GM23338 (cell line): ENCODE data around the gene ANKRD63. TPM values are rescaled to one million over a fixed set of nuclear protein-coding genes. Genes with fewer than 3 reads are reported as not detected.

Source experiments
- ATAC-seq: fragments of 200-7000 bp; cut with Tn5 transposase; 3 replicates; pipeline ENCODE4 v1.9.1; 2020
- DNase-seq: peaks from one replicate; pipeline ENCODE4 v3.0.0-alpha.2; 2015; ENCODE audit warnings: low spot score
- H2AFZ ChIP-seq: fragments of 200-600 bp; sonication (generic); 2 replicates; pipeline ENCODE4 v1.8.0; 2016; ENCODE audit warnings: antibody characterized with exemption, mild to moderate bottlenecking, moderate library complexity
- H3F3A ChIP-seq: fragments of 200-600 bp; sonication (generic); replicated peaks from 2 replicates; pipeline ENCODE4 v1.8.0; 2017; ENCODE audit warnings: antibody characterized with exemption, mixed run types, low read depth
- H3K27ac ChIP-seq: fragments of 200-600 bp; sonication (generic); 2 replicates; pipeline ENCODE4 v1.6.1; 2016; ENCODE audit warnings: low read depth
- H3K27me3 ChIP-seq: fragments of 200-600 bp; sonication (generic); 2 replicates; pipeline ENCODE4 v1.8.0; 2016; ENCODE audit warnings: mild to moderate bottlenecking, mixed run types, moderate library complexity; ENCODE audit not compliant: insufficient read depth
- H3K36me3 ChIP-seq: fragments of 200-600 bp; sonication (generic); 2 replicates; pipeline ENCODE4 v1.8.0; 2016; ENCODE audit warnings: mild to moderate bottlenecking; ENCODE audit not compliant: insufficient read depth
- H3K4me1 ChIP-seq: fragments of 200-600 bp; sonication (generic); 2 replicates; pipeline ENCODE4 v1.8.0; 2016; ENCODE audit warnings: mild to moderate bottlenecking, moderate library complexity; ENCODE audit not compliant: insufficient read depth
- H3K4me2 ChIP-seq: fragments of 200-600 bp; sonication (generic); 2 replicates; pipeline ENCODE4 v1.7.1; 2017; ENCODE audit warnings: mixed run types
- H3K4me3 ChIP-seq: fragments of 200-600 bp; sonication (generic); 2 replicates; pipeline ENCODE4 v1.6.1; 2016; ENCODE audit warnings: mixed run types
- H3K79me2 ChIP-seq: fragments of 200-600 bp; sonication (generic); replicated peaks from 2 replicates; pipeline ENCODE4 v1.8.0; 2017; ENCODE audit warnings: mild to moderate bottlenecking; ENCODE audit not compliant: insufficient read depth
- H3K9me2 ChIP-seq: fragments of 200-600 bp; sonication (generic); 2 replicates; pipeline ENCODE4 v1.8.0; 2017; ENCODE audit not compliant: insufficient read depth
- H4K20me1 ChIP-seq: fragments of 200-600 bp; sonication (generic); replicated peaks from 2 replicates; pipeline ENCODE4 v1.8.0; 2017; ENCODE audit warnings: mild to moderate bottlenecking; ENCODE audit not compliant: insufficient read depth
- H3K27ac Mint-ChIP-seq: 2 replicates; pipeline ENCODE4 v1.8.0; 2020; ENCODE audit warnings: inconsistent platforms, mild to moderate bottlenecking, moderate library complexity, mixed read lengths
- H3K27me3 Mint-ChIP-seq: 3 replicates; pipeline ENCODE4 v1.8.0; 2022; ENCODE audit warnings: low read depth, mild to moderate bottlenecking, moderate library complexity, mixed read lengths, inconsistent platforms; ENCODE audit not compliant: insufficient read depth, poor library complexity
- H3K36me3 Mint-ChIP-seq: 3 replicates; pipeline ENCODE4 v1.8.0; 2021; ENCODE audit warnings: low read depth, mild to moderate bottlenecking, inconsistent platforms, moderate library complexity, mixed read lengths
- H3K4me1 Mint-ChIP-seq: 3 replicates; pipeline ENCODE4 v1.8.0; 2020; ENCODE audit warnings: mild to moderate bottlenecking, inconsistent platforms, mixed read lengths
- H3K4me3 Mint-ChIP-seq: 3 replicates; pipeline ENCODE4 v1.8.0; 2021; ENCODE audit warnings: moderate library complexity, mild to moderate bottlenecking, inconsistent platforms, mixed read lengths
- H3K9me3 Mint-ChIP-seq: 3 replicates; pipeline ENCODE4 v1.8.0; 2020; ENCODE audit warnings: moderate library complexity, mild to moderate bottlenecking, inconsistent platforms, mixed read lengths
- CREB1 ChIP-seq: fragments of 250-450 bp; sonication (Bioruptor Pico); IDR thresholded peaks from 2 replicates; pipeline ENCODE4 v1.5.0; 2020; ENCODE audit warnings: low read depth, mild to moderate bottlenecking, moderate library complexity
- EZH2phosphoT487 ChIP-seq: fragments of 200-600 bp; sonication (generic); IDR thresholded peaks from one replicate; pipeline ENCODE4 v1.8.1; 2018; ENCODE audit warnings: antibody characterized with exemption; ENCODE audit not compliant: unreplicated experiment
- JUNB ChIP-seq: IDR thresholded peaks from one replicate; pipeline ENCODE4 v1.6.1; 2016; ENCODE audit warnings: antibody characterized with exemption; ENCODE audit not compliant: unreplicated experiment
- NANOG ChIP-seq: IDR thresholded peaks from 2 replicates; pipeline ENCODE4 v1.6.1; 2016; ENCODE audit warnings: antibody characterized with exemption, borderline replicate concordance
- POLR2AphosphoS5 ChIP-seq: IDR thresholded peaks from 2 replicates; pipeline ENCODE4 v1.6.1; 2016; ENCODE audit warnings: antibody characterized with exemption, low read depth
- STAT1 ChIP-seq: IDR thresholded peaks from one replicate; pipeline ENCODE4 v1.6.1; 2016; ENCODE audit warnings: antibody characterized with exemption; ENCODE audit not compliant: unreplicated experiment
- ZNF114 ChIP-seq: fragments of 250-450 bp; sonication (Bioruptor Pico); IDR thresholded peaks from 2 replicates; pipeline ENCODE4 v1.5.0; 2020; ENCODE audit warnings: mild to moderate bottlenecking, moderate library complexity
- ZNF331 ChIP-seq: fragments of 250-450 bp; sonication (Bioruptor Pico); IDR thresholded peaks from 2 replicates; pipeline ENCODE4 v1.5.0; 2020; ENCODE audit warnings: low read depth, mild to moderate bottlenecking, moderate library complexity
- polyA plus RNA-seq: library from polyadenylated mRNA; unstranded; fragments of >200 nt; fragmentation: Nextera tagmentation; extraction: Ambion mirVana; gene quantifications from 2 replicates; pipeline ENCODE4 v1.2.1, GENCODE V29; 2016
- total RNA-seq: library from RNA; depleted of rRNA; stranded (reverse); fragments of >200 nt; shearing (Covaris generic); gene quantifications from 2 replicates; pipeline ENCODE4 v1.2.3, GENCODE V29; 2014
- TF ChIP-seq, protein P1 (sequence below): IDR thresholded peaks from one replicate; pipeline ENCODE4 v1.6.1; 2018; ENCODE audit warnings: antibody characterized with exemption; ENCODE audit not compliant: unreplicated experiment
- TF ChIP-seq, protein P2 (sequence below): fragments of 250-450 bp; sonication (Bioruptor Pico); IDR thresholded peaks from 2 replicates; pipeline ENCODE4 v1.5.0; 2020; ENCODE audit warnings: mild to moderate bottlenecking, moderate library complexity
- TF ChIP-seq, protein P3 (sequence below): IDR thresholded peaks from 2 replicates; pipeline ENCODE4 v1.6.1; 2016; ENCODE audit warnings: antibody characterized with exemption
- TF ChIP-seq, protein P4 (sequence below), 2 experiments: fragments of 200-600 bp in 1 of 2; sonication (generic) in 1 of 2; conservative IDR thresholded peaks; 2 replicates each; pipeline versions ENCODE4 v1.5.1 to v1.6.1; 2016 to 2017; ENCODE audit warnings: antibody characterized with exemption in 2 of 2, low read depth in 2 of 2, mild to moderate bottlenecking in 2 of 2, moderate library complexity in 1 of 2

Gene ANKRD63
- total and polyA plus RNA-seq, 2 experiments from 2014 or later = 0.59 TPM; not detected in 1

DNA sequence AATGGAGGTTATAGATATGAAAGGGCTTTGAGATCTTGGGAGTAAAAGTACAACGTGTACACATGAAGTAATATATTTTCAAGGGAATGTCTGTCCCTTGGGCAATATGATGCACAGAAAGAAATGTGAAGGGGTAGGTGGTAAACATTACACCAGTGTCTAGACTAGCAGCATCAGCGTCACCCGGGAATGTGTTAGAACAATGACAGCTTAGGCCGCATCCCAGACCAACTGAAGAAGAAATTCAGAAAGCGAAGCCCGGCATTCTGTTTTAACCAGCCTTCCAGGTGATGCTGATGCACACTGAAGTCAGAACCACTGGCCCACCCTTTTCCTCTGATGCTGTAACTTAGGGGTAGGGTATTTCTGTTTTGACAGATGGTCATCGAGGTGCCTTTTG lies 46.9 kb upstream of the ANKRD63 start:
- H3K27me3 Mint-ChIP-seq = peaks cover 15% of the 10 kb centered on the region
- ATAC-seq (no peak), DNase-seq (no peak)
- Histone ChIP-seq H3K4me3 (no peak overlapping the region), H3K27me3 (peaks cover 10% of the 10 kb centered on the region), H3K27ac (no peak overlapping the region), H3K36me3 (no peaks in the 10 kb centered on the region), H2AFZ (no peak overlapping the region), H4K20me1 (peaks cover 10% of the 10 kb centered on the region), H3F3A (peaks cover 17% of the 10 kb centered on the region; the same call in 1 of the 2 replicates), H3K9me2 (0 out of 2 replicates have a peak, but pooled peaks cover 2% of the 10 kb centered on the region), H3K79me2 (peaks cover 17% of the 10 kb centered on the region), H3K4me1 (peaks cover 48% of the 10 kb centered on the region), H3K4me2 (no peak overlapping the region)
- no peak overlapping the region for H3K27ac Mint-ChIP-seq
- peaks cover 24% of the 10 kb centered on the region for H3K36me3 Mint-ChIP-seq
- peaks cover 61% of the 10 kb centered on the region for H3K4me1 Mint-ChIP-seq
- H3K9me3 Mint-ChIP-seq = no peaks in the 10 kb centered on the region
- no peak for TF ChIP-seq NANOG
- no peak for TF ChIP-seq ZNF331
- no peak for TF ChIP-seq POLR2AphosphoS5
- no peak for TF ChIP-seq STAT1
- TF ChIP-seq, protein P1, sequence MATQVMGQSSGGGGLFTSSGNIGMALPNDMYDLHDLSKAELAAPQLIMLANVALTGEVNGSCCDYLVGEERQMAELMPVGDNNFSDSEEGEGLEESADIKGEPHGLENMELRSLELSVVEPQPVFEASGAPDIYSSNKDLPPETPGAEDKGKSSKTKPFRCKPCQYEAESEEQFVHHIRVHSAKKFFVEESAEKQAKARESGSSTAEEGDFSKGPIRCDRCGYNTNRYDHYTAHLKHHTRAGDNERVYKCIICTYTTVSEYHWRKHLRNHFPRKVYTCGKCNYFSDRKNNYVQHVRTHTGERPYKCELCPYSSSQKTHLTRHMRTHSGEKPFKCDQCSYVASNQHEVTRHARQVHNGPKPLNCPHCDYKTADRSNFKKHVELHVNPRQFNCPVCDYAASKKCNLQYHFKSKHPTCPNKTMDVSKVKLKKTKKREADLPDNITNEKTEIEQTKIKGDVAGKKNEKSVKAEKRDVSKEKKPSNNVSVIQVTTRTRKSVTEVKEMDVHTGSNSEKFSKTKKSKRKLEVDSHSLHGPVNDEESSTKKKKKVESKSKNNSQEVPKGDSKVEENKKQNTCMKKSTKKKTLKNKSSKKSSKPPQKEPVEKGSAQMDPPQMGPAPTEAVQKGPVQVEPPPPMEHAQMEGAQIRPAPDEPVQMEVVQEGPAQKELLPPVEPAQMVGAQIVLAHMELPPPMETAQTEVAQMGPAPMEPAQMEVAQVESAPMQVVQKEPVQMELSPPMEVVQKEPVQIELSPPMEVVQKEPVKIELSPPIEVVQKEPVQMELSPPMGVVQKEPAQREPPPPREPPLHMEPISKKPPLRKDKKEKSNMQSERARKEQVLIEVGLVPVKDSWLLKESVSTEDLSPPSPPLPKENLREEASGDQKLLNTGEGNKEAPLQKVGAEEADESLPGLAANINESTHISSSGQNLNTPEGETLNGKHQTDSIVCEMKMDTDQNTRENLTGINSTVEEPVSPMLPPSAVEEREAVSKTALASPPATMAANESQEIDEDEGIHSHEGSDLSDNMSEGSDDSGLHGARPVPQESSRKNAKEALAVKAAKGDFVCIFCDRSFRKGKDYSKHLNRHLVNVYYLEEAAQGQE = no peak
- TF ChIP-seq CREB1 (CRISPR knock-in tag) = no peak
- TF ChIP-seq, protein P2, sequence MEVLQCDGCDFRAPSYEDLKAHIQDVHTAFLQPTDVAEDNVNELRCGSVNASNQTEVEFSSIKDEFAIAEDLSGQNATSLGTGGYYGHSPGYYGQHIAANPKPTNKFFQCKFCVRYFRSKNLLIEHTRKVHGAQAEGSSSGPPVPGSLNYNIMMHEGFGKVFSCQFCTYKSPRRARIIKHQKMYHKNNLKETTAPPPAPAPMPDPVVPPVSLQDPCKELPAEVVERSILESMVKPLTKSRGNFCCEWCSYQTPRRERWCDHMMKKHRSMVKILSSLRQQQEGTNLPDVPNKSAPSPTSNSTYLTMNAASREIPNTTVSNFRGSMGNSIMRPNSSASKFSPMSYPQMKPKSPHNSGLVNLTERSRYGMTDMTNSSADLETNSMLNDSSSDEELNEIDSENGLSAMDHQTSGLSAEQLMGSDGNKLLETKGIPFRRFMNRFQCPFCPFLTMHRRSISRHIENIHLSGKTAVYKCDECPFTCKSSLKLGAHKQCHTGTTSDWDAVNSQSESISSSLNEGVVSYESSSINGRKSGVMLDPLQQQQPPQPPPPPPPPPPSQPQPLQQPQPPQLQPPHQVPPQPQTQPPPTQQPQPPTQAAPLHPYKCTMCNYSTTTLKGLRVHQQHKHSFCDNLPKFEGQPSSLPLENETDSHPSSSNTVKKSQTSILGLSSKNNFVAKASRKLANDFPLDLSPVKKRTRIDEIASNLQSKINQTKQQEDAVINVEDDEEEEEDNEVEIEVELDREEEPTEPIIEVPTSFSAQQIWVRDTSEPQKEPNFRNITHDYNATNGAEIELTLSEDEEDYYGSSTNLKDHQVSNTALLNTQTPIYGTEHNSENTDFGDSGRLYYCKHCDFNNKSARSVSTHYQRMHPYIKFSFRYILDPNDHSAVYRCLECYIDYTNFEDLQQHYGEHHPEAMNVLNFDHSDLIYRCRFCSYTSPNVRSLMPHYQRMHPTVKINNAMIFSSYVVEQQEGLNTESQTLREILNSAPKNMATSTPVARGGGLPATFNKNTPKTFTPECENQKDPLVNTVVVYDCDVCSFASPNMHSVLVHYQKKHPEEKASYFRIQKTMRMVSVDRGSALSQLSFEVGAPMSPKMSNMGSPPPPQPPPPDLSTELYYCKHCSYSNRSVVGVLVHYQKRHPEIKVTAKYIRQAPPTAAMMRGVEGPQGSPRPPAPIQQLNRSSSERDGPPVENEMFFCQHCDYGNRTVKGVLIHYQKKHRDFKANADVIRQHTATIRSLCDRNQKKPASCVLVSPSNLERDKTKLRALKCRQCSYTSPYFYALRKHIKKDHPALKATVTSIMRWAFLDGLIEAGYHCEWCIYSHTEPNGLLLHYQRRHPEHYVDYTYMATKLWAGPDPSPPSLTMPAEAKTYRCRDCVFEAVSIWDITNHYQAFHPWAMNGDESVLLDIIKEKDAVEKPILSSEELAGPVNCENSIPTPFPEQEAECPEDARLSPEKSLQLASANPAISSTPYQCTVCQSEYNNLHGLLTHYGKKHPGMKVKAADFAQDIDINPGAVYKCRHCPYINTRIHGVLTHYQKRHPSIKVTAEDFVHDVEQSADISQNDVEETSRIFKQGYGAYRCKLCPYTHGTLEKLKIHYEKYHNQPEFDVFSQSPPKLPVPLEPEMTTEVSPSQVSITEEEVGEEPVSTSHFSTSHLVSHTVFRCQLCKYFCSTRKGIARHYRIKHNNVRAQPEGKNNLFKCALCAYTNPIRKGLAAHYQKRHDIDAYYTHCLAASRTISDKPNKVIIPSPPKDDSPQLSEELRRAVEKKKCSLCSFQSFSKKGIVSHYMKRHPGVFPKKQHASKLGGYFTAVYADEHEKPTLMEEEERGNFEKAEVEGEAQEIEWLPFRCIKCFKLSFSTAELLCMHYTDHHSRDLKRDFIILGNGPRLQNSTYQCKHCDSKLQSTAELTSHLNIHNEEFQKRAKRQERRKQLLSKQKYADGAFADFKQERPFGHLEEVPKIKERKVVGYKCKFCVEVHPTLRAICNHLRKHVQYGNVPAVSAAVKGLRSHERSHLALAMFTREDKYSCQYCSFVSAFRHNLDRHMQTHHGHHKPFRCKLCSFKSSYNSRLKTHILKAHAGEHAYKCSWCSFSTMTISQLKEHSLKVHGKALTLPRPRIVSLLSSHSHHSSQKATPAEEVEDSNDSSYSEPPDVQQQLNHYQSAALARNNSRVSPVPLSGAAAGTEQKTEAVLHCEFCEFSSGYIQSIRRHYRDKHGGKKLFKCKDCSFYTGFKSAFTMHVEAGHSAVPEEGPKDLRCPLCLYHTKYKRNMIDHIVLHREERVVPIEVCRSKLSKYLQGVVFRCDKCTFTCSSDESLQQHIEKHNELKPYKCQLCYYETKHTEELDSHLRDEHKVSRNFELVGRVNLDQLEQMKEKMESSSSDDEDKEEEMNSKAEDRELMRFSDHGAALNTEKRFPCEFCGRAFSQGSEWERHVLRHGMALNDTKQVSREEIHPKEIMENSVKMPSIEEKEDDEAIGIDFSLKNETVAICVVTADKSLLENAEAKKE = no peak
- no peak for TF ChIP-seq EZH2phosphoT487
- TF ChIP-seq, protein P3, sequence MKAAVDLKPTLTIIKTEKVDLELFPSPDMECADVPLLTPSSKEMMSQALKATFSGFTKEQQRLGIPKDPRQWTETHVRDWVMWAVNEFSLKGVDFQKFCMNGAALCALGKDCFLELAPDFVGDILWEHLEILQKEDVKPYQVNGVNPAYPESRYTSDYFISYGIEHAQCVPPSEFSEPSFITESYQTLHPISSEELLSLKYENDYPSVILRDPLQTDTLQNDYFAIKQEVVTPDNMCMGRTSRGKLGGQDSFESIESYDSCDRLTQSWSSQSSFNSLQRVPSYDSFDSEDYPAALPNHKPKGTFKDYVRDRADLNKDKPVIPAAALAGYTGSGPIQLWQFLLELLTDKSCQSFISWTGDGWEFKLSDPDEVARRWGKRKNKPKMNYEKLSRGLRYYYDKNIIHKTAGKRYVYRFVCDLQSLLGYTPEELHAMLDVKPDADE = no peak
- no peak for TF ChIP-seq ZNF114 (CRISPR knock-in tag)
- TF ChIP-seq, protein P4, sequence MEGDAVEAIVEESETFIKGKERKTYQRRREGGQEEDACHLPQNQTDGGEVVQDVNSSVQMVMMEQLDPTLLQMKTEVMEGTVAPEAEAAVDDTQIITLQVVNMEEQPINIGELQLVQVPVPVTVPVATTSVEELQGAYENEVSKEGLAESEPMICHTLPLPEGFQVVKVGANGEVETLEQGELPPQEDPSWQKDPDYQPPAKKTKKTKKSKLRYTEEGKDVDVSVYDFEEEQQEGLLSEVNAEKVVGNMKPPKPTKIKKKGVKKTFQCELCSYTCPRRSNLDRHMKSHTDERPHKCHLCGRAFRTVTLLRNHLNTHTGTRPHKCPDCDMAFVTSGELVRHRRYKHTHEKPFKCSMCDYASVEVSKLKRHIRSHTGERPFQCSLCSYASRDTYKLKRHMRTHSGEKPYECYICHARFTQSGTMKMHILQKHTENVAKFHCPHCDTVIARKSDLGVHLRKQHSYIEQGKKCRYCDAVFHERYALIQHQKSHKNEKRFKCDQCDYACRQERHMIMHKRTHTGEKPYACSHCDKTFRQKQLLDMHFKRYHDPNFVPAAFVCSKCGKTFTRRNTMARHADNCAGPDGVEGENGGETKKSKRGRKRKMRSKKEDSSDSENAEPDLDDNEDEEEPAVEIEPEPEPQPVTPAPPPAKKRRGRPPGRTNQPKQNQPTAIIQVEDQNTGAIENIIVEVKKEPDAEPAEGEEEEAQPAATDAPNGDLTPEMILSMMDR (conservative IDR thresholded peaks at IDR 0.05; ENCODE audit: low read depth in 2 of 2) = no peak
- TF ChIP-seq JUNB = no peak
- no peak overlapping the region for H3K4me3 Mint-ChIP-seq
